Transverse colon (tissue), 4 donors: ENCODE measurements around the gene TNC.

Source experiments
- CTCF ChIP-seq, 5 experiments: fragments of 200-600 bp in 3 of 5; fragments of 450-650 bp in 2 of 5; sonication (generic) in 3 of 5; IDR thresholded peaks; 1 replicate in 2 of 5; 2 replicates in 3 of 5; pipeline ENCODE4 v1.5.1; 2016 to 2017; ENCODE audit warnings: antibody characterized with exemption in 5 of 5, inconsistent platforms in 3 of 5, mild to moderate bottlenecking in 2 of 5, moderate library complexity in 1 of 5
- EP300 ChIP-seq: sonication (generic); formaldehyde crosslinking; IDR thresholded peaks from one replicate; pipeline ENCODE4 v1.6.1; 2017; ENCODE audit warnings: antibody characterized with exemption, low read depth
- POLR2A ChIP-seq: fragments of 450-650 bp; IDR thresholded peaks from one replicate; pipeline ENCODE4 v1.6.1; 2016; ENCODE audit warnings: antibody characterized with exemption, mild to moderate bottlenecking, moderate library complexity
- POLR2AphosphoS5 ChIP-seq, 3 donors: sonication (generic); formaldehyde crosslinking; IDR thresholded peaks; one replicate each; pipeline ENCODE4 v1.6.1; 2016; ENCODE audit warnings: antibody characterized with exemption in 3 of 3

GRCh38 chr9:115155037-115155436, 37.1 kb upstream of the TNC start:
- TF ChIP-seq POLR2A (no peak), CTCF (IDR thresholded peaks at IDR 0.05) (no peak), POLR2AphosphoS5 (IDR thresholded peaks at IDR 0.05) (no peak), EP300 (no peak)
